K562 (cell line): Measurements from ENCODE around the gene LAMA4. TPM values are rescaled to one million over a fixed set of nuclear protein-coding genes. Genes with fewer than 3 reads are reported as not detected.

Experiments
- ATAC-seq: fragments of 200-7000 bp; cut with Tn5 transposase; 3 replicates; pipeline ENCODE4 v1.9.1; 2020; ENCODE audit warnings: moderate library complexity
- BruUV-seq: library from RNA; stranded (reverse); fragments of 400-500 nt; replicated peaks from 2 replicates; lab custom pipeline; 2021; lab: Mats Ljungman, UMichigan
- CTCF ChIA-PET: fragments of 300-600 bp; formaldehyde crosslinking; extraction: SDS; loops from one replicate; lab custom pipeline; 2021; ENCODE audit warnings: low intra/inter-chr PET ratio; lab: Yijun Ruan, JAX
- POLR2A ChIA-PET: fragments of 300-600, 350-650 bp; sonication (Branson Sonifier 250); formaldehyde crosslinking; extraction: SDS; loops from one replicate; lab custom pipeline; 2021; ENCODE audit warnings: antibody characterized with exemption, inconsistent platforms; lab: Yijun Ruan, JAX
- DNase-seq, 4 experiments: peaks; one replicate each; pipeline versions ENCODE4 v3.0.0 to v3.0.0-alpha.2; 2011 to 2018; ENCODE audit warnings: low spot score in 3 of 4, mixed read lengths in 3 of 4; ENCODE audit errors: extremely low read depth in 1 of 4
- FAIRE-seq: peaks from 2 replicates; lab custom pipeline; 2011; peaks lifted over from hg19 to GRCh38; lab: Jason Lieb, UNC
- H2AFZ ChIP-seq: 2 replicates; pipeline ENCODE4 v1.6.0; 2011; ENCODE audit warnings: low read depth, low read length, control low read depth, inconsistent platforms
- H3K27ac ChIP-seq: fragments of 200-600 bp; 3 replicates; pipeline ENCODE4 v1.8.0; 2011; ENCODE audit warnings: low read depth, mild to moderate bottlenecking, control low read depth, inconsistent platforms, low read length, moderate library complexity, mixed read lengths; ENCODE audit errors: extremely low read depth
- H3K27me3 ChIP-seq, 2 experiments: fragments of 300-600 bp in 1 of 2; 2 replicates in 1 of 2; 3 replicates in 1 of 2; pipeline versions ENCODE4 v1.6.0 to v1.8.0; 2011; ENCODE audit warnings: inconsistent platforms in 2 of 2, low read length in 2 of 2, mild to moderate bottlenecking in 1 of 2, mixed read lengths in 1 of 2, moderate library complexity in 1 of 2; ENCODE audit not compliant: control insufficient read depth in 2 of 2, insufficient read depth in 2 of 2
- H3K36me3 ChIP-seq: fragments of 300-600 bp; 3 replicates; pipeline ENCODE4 v1.8.0; 2011; ENCODE audit warnings: mild to moderate bottlenecking, low read length, inconsistent platforms; ENCODE audit not compliant: control insufficient read depth, insufficient read depth
- H3K4me1 ChIP-seq, 2 experiments: fragments of 200-600 bp in 1 of 2; replicated peaks in 1 of 2; 2 replicates in 1 of 2; 3 replicates in 1 of 2; pipeline versions ENCODE4 v1.5.1 to v1.8.0; 2011; ENCODE audit warnings: inconsistent platforms in 2 of 2, low read length in 2 of 2, mild to moderate bottlenecking in 1 of 2, mixed read lengths in 1 of 2, moderate library complexity in 1 of 2; ENCODE audit not compliant: control insufficient read depth in 2 of 2, insufficient read depth in 2 of 2
- H3K4me2 ChIP-seq: 2 replicates; pipeline ENCODE4 v1.6.1; 2011; ENCODE audit warnings: low read length, control low read depth, inconsistent platforms, mixed read lengths; ENCODE audit not compliant: insufficient read depth
- H3K4me3 ChIP-seq: fragments of 200-600 bp; sonication (generic), shearing (Covaris generic); 2 replicates; pipeline ENCODE4 v1.5.1; 2016; ENCODE audit warnings: control low read depth, inconsistent platforms
- H3K79me2 ChIP-seq: fragments of 200-600 bp; 3 replicates; pipeline ENCODE4 v1.8.0; 2011; ENCODE audit warnings: low read length, inconsistent platforms; ENCODE audit not compliant: control insufficient read depth, insufficient read depth
- H3K9ac ChIP-seq, 2 experiments: 2 replicates each; pipeline versions ENCODE4 v1.6.0 to v1.6.1; 2011; ENCODE audit warnings: low read depth in 2 of 2, low read length in 2 of 2, control low read depth in 1 of 2, inconsistent platforms in 1 of 2, mild to moderate bottlenecking in 1 of 2, mixed read lengths in 1 of 2; ENCODE audit not compliant: insufficient read depth in 1 of 2
- H3K9me1 ChIP-seq: one replicate; pipeline ENCODE4 v1.6.0; 2011; ENCODE audit warnings: inconsistent platforms, mild to moderate bottlenecking, low read length, moderate library complexity; ENCODE audit not compliant: control insufficient read depth, insufficient read depth
- H3K9me3 ChIP-seq: replicated peaks from 2 replicates; pipeline ENCODE4 v1.5.1; 2011; ENCODE audit warnings: low read depth, low read length, inconsistent platforms; ENCODE audit not compliant: control insufficient read depth, insufficient read depth
- H4K20me1 ChIP-seq: replicated peaks from 2 replicates; pipeline ENCODE4 v1.6.1; 2011; ENCODE audit warnings: low read length, inconsistent platforms, mixed read lengths; ENCODE audit not compliant: control insufficient read depth, insufficient read depth
- ASH1L ChIP-seq: fragments of 450-650 bp; IDR thresholded peaks from 2 replicates; pipeline ENCODE4 v1.6.1; 2018; ENCODE audit warnings: borderline replicate concordance, mild to moderate bottlenecking, low read depth; ENCODE audit not compliant: partially characterized antibody
- ESRRA ChIP-seq: fragments of 450-650 bp; IDR thresholded peaks from 2 replicates; pipeline ENCODE4 v1.6.1; 2014; ENCODE audit warnings: low read depth, mild to moderate bottlenecking, moderate library complexity, borderline replicate concordance
- GATA2 ChIP-seq: sonication (generic); formaldehyde crosslinking; IDR thresholded peaks from 2 replicates; pipeline ENCODE4 v1.4.0; 2020; ENCODE audit warnings: mild to moderate bottlenecking, missing genetic modification reagents
- HDAC1 ChIP-seq, 2 experiments: fragments of 450-650 bp; IDR thresholded peaks; 2 replicates each; pipeline ENCODE4 v1.6.1; 2016 to 2017; ENCODE audit warnings: inconsistent platforms in 1 of 2, mild to moderate bottlenecking in 1 of 2, moderate library complexity in 1 of 2
- HNRNPH1 ChIP-seq: fragments of 200-400 bp; formaldehyde crosslinking; optimal IDR thresholded peaks from 2 replicates; pipeline ENCODE3; 2017; ENCODE audit warnings: low read depth, mild to moderate bottlenecking, low read length, moderate library complexity
- NR2C2 ChIP-seq, 2 experiments: fragments of 200-800 bp in 1 of 2; sonication (Bioruptor generic) in 1 of 2; sonication (generic) in 1 of 2; formaldehyde crosslinking in 1 of 2; IDR thresholded peaks; 2 replicates each; pipeline versions ENCODE4 v1.6.1 to v1.8.0; 2016 to 2022; ENCODE audit warnings: mild to moderate bottlenecking in 1 of 2, missing compliant biosample characterization in 1 of 2, missing genetic modification characterization in 1 of 2, missing genetic modification reagents in 1 of 2
- PATZ1 ChIP-seq: fragments of 250-450 bp; sonication (Bioruptor Pico); IDR thresholded peaks from 2 replicates; pipeline ENCODE4 v1.5.0; 2020; ENCODE audit warnings: mild to moderate bottlenecking, borderline replicate concordance
- PPARD ChIP-seq: fragments of 250-450 bp; sonication (Bioruptor Pico); IDR thresholded peaks from 2 replicates; pipeline ENCODE4 v1.8.0; 2022; ENCODE audit warnings: inconsistent platforms, mild to moderate bottlenecking, moderate library complexity
- SLC30A9 ChIP-seq: fragments of 250-450 bp; sonication (Bioruptor Pico); IDR thresholded peaks from 2 replicates; pipeline ENCODE4 v1.8.0; 2022; ENCODE audit warnings: mild to moderate bottlenecking, moderate library complexity
- SMARCE1 ChIP-seq: fragments of 450-650 bp; IDR thresholded peaks from 2 replicates; pipeline ENCODE4 v1.7.1; 2016; ENCODE audit warnings: mild to moderate bottlenecking
- SNIP1 ChIP-seq: fragments of 450-650 bp; IDR thresholded peaks from 2 replicates; pipeline ENCODE4 v1.7.1; 2017; ENCODE audit warnings: low read depth, mild to moderate bottlenecking
- SP1 ChIP-seq: sonication (generic); formaldehyde crosslinking; IDR thresholded peaks from 2 replicates; pipeline ENCODE4 v1.8.1; 2022; ENCODE audit warnings: mild to moderate bottlenecking, missing genetic modification reagents
- TCFL5 ChIP-seq: fragments of 250-450 bp; sonication (Bioruptor Pico); conservative IDR thresholded peaks from 2 replicates; pipeline ENCODE4 v1.6.1; 2021; ENCODE audit warnings: mild to moderate bottlenecking, moderate library complexity, matching md5 sums
- TEAD4 ChIP-seq, 2 experiments: sonication (generic) in 1 of 2; formaldehyde crosslinking in 1 of 2; IDR thresholded peaks; 2 replicates each; pipeline versions ENCODE4 v1.6.1 to v1.8.0; 2012 to 2022; ENCODE audit warnings: borderline replicate concordance in 1 of 2, inconsistent platforms in 1 of 2, low read length in 1 of 2, mild to moderate bottlenecking in 1 of 2, missing genetic modification reagents in 1 of 2
- THRAP3 ChIP-seq: fragments of 450-650 bp; IDR thresholded peaks from 2 replicates; pipeline ENCODE4 v1.6.1; 2016; ENCODE audit warnings: mild to moderate bottlenecking, inconsistent platforms, borderline replicate concordance
- TRIM28 ChIP-seq: fragments of 450-650 bp; IDR thresholded peaks from 2 replicates; pipeline ENCODE4 v1.6.1; 2017
- TSC22D4 ChIP-seq: fragments of 450-650 bp; IDR thresholded peaks from 2 replicates; pipeline ENCODE4 v1.6.1; 2016; ENCODE audit warnings: missing genetic modification characterization, missing biosample characterization, control low read depth
- ZNF174 ChIP-seq: fragments of 250-450 bp; sonication (Bioruptor Pico); IDR thresholded peaks from 2 replicates; pipeline ENCODE4 v1.4.0; 2020; ENCODE audit warnings: mild to moderate bottlenecking
- ZNF232 ChIP-seq: sonication (generic); formaldehyde crosslinking; IDR thresholded peaks from 2 replicates; pipeline ENCODE4 v1.8.0; 2022; ENCODE audit warnings: mild to moderate bottlenecking, missing genetic modification reagents
- ZNF3 ChIP-seq: fragments of 250-450 bp; sonication (Bioruptor Pico); IDR thresholded peaks from 2 replicates; pipeline ENCODE4 v1.5.0; 2021; ENCODE audit warnings: mild to moderate bottlenecking, moderate library complexity
- WGBS: fragments of 100-300 bp; shearing (Covaris generic); methylation state at CpG from one replicate; pipeline ENCODE4 v1.1.6; 2016; ENCODE audit warnings: low coverage, mixed read lengths; ENCODE audit not compliant: insufficient coverage; ENCODE audit errors: missing lambda C conversion rate; 5-methylcytosine and 5-hydroxymethylcytosine counted together
- in situ Hi-C: fragments of 300-500 bp; cut with MboI; formaldehyde crosslinking; loops from 4 replicates; pipeline ENCODE4 v1.15.0; 2018; ENCODE audit warnings: inconsistent platforms, mixed read lengths
- intact Hi-C: fragments of 100-400 bp; cut with micrococcal nuclease; formaldehyde crosslinking; loops from 2 replicates; pipeline ENCODE4 v1.14.2; 2022
- polyA plus RNA-seq, 8 experiments: library from polyadenylated mRNA; depleted of rRNA in 4 of 8; stranded (reverse) in 5 of 8; unstranded in 3 of 8; fragments of >200 nt; fragmentation: Nextera tagmentation in 2 of 8; fragmentation: Illumina TruSeq in 1 of 8; extraction: Ambion mirVana in 2 of 8; extraction: Trizol in 1 of 8; gene quantifications; 2 replicates each; pipeline versions ENCODE4 v1.2.1 to v1.2.3, GENCODE V29; 2011 to 2014; ENCODE audit warnings: inconsistent platforms in 1 of 8, missing spikeins in 1 of 8
- total RNA-seq, 7 experiments: library from RNA; depleted of rRNA in 6 of 7; stranded (reverse); fragments of >200 nt in 6 of 7; fragmentation: Illumina TruSeq in 2 of 7; extraction: Trizol in 2 of 7; gene quantifications; 2 replicates each; pipeline versions ENCODE4 v1.2.1 to v1.2.3, GENCODE V29; 2011 to 2021; ENCODE audit warnings: low replicate concordance in 1 of 7

LAMA4 gene
- total and polyA plus RNA-seq, 9 of the 15 experiments (the other 6 are each of a cell fraction or from before 2014, with no cell fraction given), result 0.05 to 2.9 (median 0.51) TPM

- no peak for TF ChIP-seq ASH1L
- TF ChIP-seq THRAP3, result no peak
- no peak for TF ChIP-seq ZNF3
- no peak for TF ChIP-seq TEAD4 (IDR thresholded peaks at IDR 0.05; ENCODE audit: low read length)
- no peak for TF ChIP-seq TEAD4 (CRISPR knock-in tag; IDR thresholded peaks at IDR 0.05; ENCODE audit: borderline replicate concordance)
- no peak for TF ChIP-seq ZNF232 (CRISPR knock-in tag)
Observed at GRCh38 chr6:112241820-112242429, 12.4 kb downstream of the LAMA4 start (continued).

- no peak for FAIRE-seq
- no TSS peak for BruUV-seq
- no peak overlapping the region for H3K4me2 ChIP-seq
- H3K36me3 ChIP-seq, result no peaks in the 10 kb centered on the region
- CTCF ChIA-PET, result no interaction called here
- WGBS, result 0% methylated on average over 3 of the region's 3 CpGs
- H3K27me3 ChIP-seq, result no peaks in the 10 kb centered on the region
- no peak overlapping the region for H3K9ac ChIP-seq
- POLR2A ChIA-PET, result no interaction called here
- intact Hi-C loops, result no loop called here
- no peaks in the 10 kb centered on the region for H4K20me1 ChIP-seq
- H3K9me1 ChIP-seq, result no peaks in the 10 kb centered on the region
- H2AFZ ChIP-seq, result no peak overlapping the region
- ATAC-seq, result no peak
- in situ Hi-C loops, result no loop called here
- H3K79me2 ChIP-seq, result no peaks in the 10 kb centered on the region
- TF ChIP-seq TRIM28 (no peak), SP1 (CRISPR knock-in tag) (no peak), SNIP1 (no peak), HNRNPH1 (no peak), NR2C2 (CRISPR knock-in tag; IDR thresholded peaks at IDR 0.05) (no peak), NR2C2 (tag; IDR thresholded peaks at IDR 0.05) (no peak), ESRRA (no peak), TSC22D4 (tag) (no peak), HDAC1 (IDR thresholded peaks at IDR 0.05) (no peak), SLC30A9 (CRISPR knock-in tag) (no peak), SMARCE1 (no peak), ZNF174 (CRISPR knock-in tag) (no peak), GATA2 (CRISPR knock-in tag) (no peak), PPARD (CRISPR knock-in tag) (no peak), PATZ1 (no peak), TCFL5 (no peak)
- TF ChIP-seq, all 486 proteins: peak for 0
- Histone ChIP-seq H3K27ac (no peak overlapping the region), H3K9me3 (no peaks in the 10 kb centered on the region), H3K4me3 (no peak overlapping the region), H3K4me1 (no peaks in the 10 kb centered on the region)
- DNase-seq, result no peak
Observed at GRCh38 chr6:112237595-112237994, 16.8 kb downstream of the LAMA4 start.
